SJSA1 (cell line): ENCODE results near the gene WNT16. TPM values are rescaled to one million over a fixed set of nuclear protein-coding genes. Genes with fewer than 3 reads are reported as not detected.
A peak's percentile ranks its signal among the peaks of the same experiment; 100 is the strongest.

Experiments
- DNase-seq, 2 experiments: peaks; one replicate each; pipeline ENCODE4 v3.0.0-alpha.2; 2015 to 2020; ENCODE audit warnings: low spot score in 2 of 2, low read depth in 1 of 2
- H3K27ac ChIP-seq: fragments of 250-450 bp; sonication (Bioruptor Pico); 2 replicates; pipeline ENCODE4 v1.5.1; 2020; ENCODE audit warnings: mild to moderate bottlenecking, moderate library complexity
- H3K27me3 ChIP-seq: fragments of 250-450 bp; sonication (Bioruptor Pico); replicated peaks from 2 replicates; pipeline ENCODE4 v1.5.1; 2020; ENCODE audit warnings: mild to moderate bottlenecking, moderate library complexity
- H3K36me3 ChIP-seq: fragments of 250-450 bp; sonication (Bioruptor Pico); 2 replicates; pipeline ENCODE4 v1.5.1; 2020; ENCODE audit warnings: mild to moderate bottlenecking
- H3K4me1 ChIP-seq: fragments of 250-450 bp; sonication (Bioruptor Pico); replicated peaks from 2 replicates; pipeline ENCODE4 v1.6.1; 2021; ENCODE audit warnings: mild to moderate bottlenecking
- H3K4me3 ChIP-seq: fragments of 250-450 bp; sonication (Bioruptor Pico); 2 replicates; pipeline ENCODE4 v1.5.1; 2020; ENCODE audit warnings: mild to moderate bottlenecking
- H3K9me3 ChIP-seq: fragments of 250-450 bp; sonication (Bioruptor Pico); replicated peaks from 2 replicates; pipeline ENCODE4 v1.5.1; 2020; ENCODE audit warnings: mild to moderate bottlenecking
- total RNA-seq: library from RNA; depleted of rRNA; stranded (reverse); fragments of >200 nt; shearing (Covaris generic); gene quantifications from 2 replicates; pipeline ENCODE4 v1.2.3, GENCODE V29; 2014

Gene WNT16
- total RNA-seq, 1 experiment from 2014 or later, result not detected

GRCh38 chr7:121323515-121324302 lies 5.1 kb upstream of the WNT16 start:
- no peak overlapping the region for H3K4me3 ChIP-seq

GRCh38 chr7:121327671-121328070 lies 1.1 kb upstream of the WNT16 start:
- no peaks in the 10 kb centered on the region for H3K9me3 ChIP-seq
- no peak overlapping the region for H3K27ac ChIP-seq
- DNase-seq, result no peak
- H3K36me3 ChIP-seq, result no peaks in the 10 kb centered on the region
- peaks cover 5% of the 10 kb centered on the region for H3K4me1 ChIP-seq
- no peak overlapping the region for H3K4me3 ChIP-seq
- peaks cover 23% of the 10 kb centered on the region for H3K27me3 ChIP-seq

More at GRCh38 chr7:121323515-121324302, 5.1 kb upstream of the WNT16 start:
- H3K27me3 ChIP-seq, result no peaks in the 10 kb centered on the region; the same call in 1 of the 2 replicates
- H3K4me1 ChIP-seq, result no peaks in the 10 kb centered on the region
- no peaks in the 10 kb centered on the region for H3K9me3 ChIP-seq
- no peak for DNase-seq
- H3K27ac ChIP-seq, result no peak overlapping the region
- no peaks in the 10 kb centered on the region for H3K36me3 ChIP-seq

- Histone ChIP-seq H3K9me3 (no peaks in the 10 kb centered on the region), H3K36me3 (no peaks in the 10 kb centered on the region), H3K27me3 (peaks cover 27% of the 10 kb centered on the region), H3K4me1 (peaks cover 5% of the 10 kb centered on the region), H3K27ac (no peak overlapping the region), H3K4me3 (peak overlapping the region; percentile 39)
- no peak for DNase-seq
These were observed 622 bp downstream of the WNT16 start for GRCh38 chr7:121329191-121330052.

GRCh38 chr7:121330053-121330833 lies 1.4 kb downstream of the WNT16 start:
- Histone ChIP-seq H3K4me3 (peak overlapping the region; percentile 39), H3K36me3 (no peaks in the 10 kb centered on the region), H3K27me3 (peaks cover 27% of the 10 kb centered on the region), H3K27ac (no peak overlapping the region), H3K4me1 (peaks cover 5% of the 10 kb centered on the region), H3K9me3 (no peaks in the 10 kb centered on the region)
- peak in 1 of 2 experiments; percentile 31 for DNase-seq

GRCh38 chr7:121331048-121331447 lies 2.2 kb downstream of the WNT16 start:
- no peaks in the 10 kb centered on the region for H3K9me3 ChIP-seq
- peaks cover 7% of the 10 kb centered on the region for H3K4me1 ChIP-seq
- no peaks in the 10 kb centered on the region for H3K36me3 ChIP-seq
- peaks cover 27% of the 10 kb centered on the region for H3K27me3 ChIP-seq
- H3K27ac ChIP-seq, result no peak overlapping the region
- DNase-seq, result no peak
- H3K4me3 ChIP-seq, result no peak overlapping the region

GRCh38 chr7:121331574-121331973 lies 2.8 kb downstream of the WNT16 start:
- peaks cover 7% of the 10 kb centered on the region for H3K4me1 ChIP-seq
- H3K27ac ChIP-seq, result no peak overlapping the region
- peaks cover 27% of the 10 kb centered on the region for H3K27me3 ChIP-seq
- no peaks in the 10 kb centered on the region for H3K36me3 ChIP-seq
- H3K9me3 ChIP-seq, result no peaks in the 10 kb centered on the region
- DNase-seq, result no peak
- H3K4me3 ChIP-seq, result no peak overlapping the region

GRCh38 chr7:121334376-121334775 lies 5.6 kb downstream of the WNT16 start:
- Histone ChIP-seq H3K27me3 (peaks cover 27% of the 10 kb centered on the region), H3K36me3 (no peaks in the 10 kb centered on the region), H3K27ac (no peak overlapping the region), H3K9me3 (no peaks in the 10 kb centered on the region), H3K4me3 (no peak overlapping the region), H3K4me1 (peaks cover 7% of the 10 kb centered on the region)
- DNase-seq, result no peak

- H3K36me3 ChIP-seq, result no peaks in the 10 kb centered on the region
- H3K4me3 ChIP-seq, result no peak overlapping the region
- H3K27me3 ChIP-seq, result peaks cover 22% of the 10 kb centered on the region
- peaks cover 3% of the 10 kb centered on the region for H3K4me1 ChIP-seq
- no peak overlapping the region for H3K27ac ChIP-seq
- H3K9me3 ChIP-seq, result no peaks in the 10 kb centered on the region
- DNase-seq, result peak in 1 of 2 experiments; percentile 17
These were observed 6.3 kb downstream of the WNT16 start for GRCh38 chr7:121334875-121335648.

GRCh38 chr7:121336579-121336978 lies 7.8 kb downstream of the WNT16 start:
- peaks cover 11% of the 10 kb centered on the region; the same call in 1 of the 2 replicates for H3K27me3 ChIP-seq
- DNase-seq, result no peak
- peaks cover 3% of the 10 kb centered on the region; the same call in 1 of the 2 replicates for H3K4me1 ChIP-seq
- no peaks in the 10 kb centered on the region for H3K9me3 ChIP-seq
- no peak overlapping the region for H3K27ac ChIP-seq
- H3K36me3 ChIP-seq, result no peaks in the 10 kb centered on the region
- no peak overlapping the region for H3K4me3 ChIP-seq

- H3K36me3 ChIP-seq, result no peaks in the 10 kb centered on the region
- peaks cover 3% of the 10 kb centered on the region; the same call in 1 of the 2 replicates for H3K4me1 ChIP-seq
- H3K9me3 ChIP-seq, result no peaks in the 10 kb centered on the region
- DNase-seq, result peak in 1 of 2 experiments; percentile 27
- peaks cover 7% of the 10 kb centered on the region; the same call in 1 of the 2 replicates for H3K27me3 ChIP-seq
- H3K27ac ChIP-seq, result no peak overlapping the region
- H3K4me3 ChIP-seq, result no peak overlapping the region
These were observed 8.6 kb downstream of the WNT16 start for GRCh38 chr7:121337398-121337797.

- no peak for DNase-seq
- no peak overlapping the region for H3K27ac ChIP-seq
- H3K4me3 ChIP-seq, result no peak overlapping the region
- H3K36me3 ChIP-seq, result no peaks in the 10 kb centered on the region
- peaks cover 3% of the 10 kb centered on the region; the same call in 1 of the 2 replicates for H3K4me1 ChIP-seq
- H3K9me3 ChIP-seq, result no peaks in the 10 kb centered on the region
- H3K27me3 ChIP-seq, result no peaks in the 10 kb centered on the region; the same call in 1 of the 2 replicates
These were observed 10.3 kb downstream of the WNT16 start for GRCh38 chr7:121339082-121339481.

- Histone ChIP-seq H3K27me3 (no peaks in the 10 kb centered on the region), H3K9me3 (no peaks in the 10 kb centered on the region), H3K27ac (no peak overlapping the region), H3K4me1 (no peaks in the 10 kb centered on the region), H3K36me3 (peaks cover 5% of the 10 kb centered on the region; the same call in 1 of the 2 replicates), H3K4me3 (no peak overlapping the region)
- no peak for DNase-seq
These were observed 13.1 kb downstream of the WNT16 start for GRCh38 chr7:121341933-121342332.

GRCh38 chr7:121342631-121343030 lies 13.8 kb downstream of the WNT16 start:
- H3K27me3 ChIP-seq, result no peaks in the 10 kb centered on the region
- no peaks in the 10 kb centered on the region for H3K4me1 ChIP-seq
- no peak overlapping the region for H3K27ac ChIP-seq
- DNase-seq, result no peak
- peaks cover 8% of the 10 kb centered on the region; the same call in 1 of the 2 replicates for H3K36me3 ChIP-seq
- H3K4me3 ChIP-seq, result no peak overlapping the region
- no peaks in the 10 kb centered on the region for H3K9me3 ChIP-seq
